B cell (primary cell): ENCODE measurements around the gene RBM33. TPM values are rescaled to one million over a fixed set of nuclear protein-coding genes. Genes with fewer than 3 reads are reported as not detected.

ENCODE experiments used
- ATAC-seq: fragments of 200-7000 bp; cut with Tn5 transposase; one replicate; pipeline ENCODE4 v1.10.0; 2021; ENCODE audit warnings: low read depth, mild to moderate bottlenecking, moderate number of reproducible peaks, moderate library complexity
- CTCF ChIA-PET: fragments of 350-600 bp; sonication (Branson Sonifier 250); formaldehyde crosslinking; loops from one replicate; lab custom pipeline; 2021; ENCODE audit warnings: antibody characterized with exemption, inconsistent platforms; lab: Charles Lee
- POLR2A ChIA-PET: fragments of 350-600 bp; sonication (Branson Sonifier 250); formaldehyde crosslinking; loops from one replicate; lab custom pipeline; 2021; ENCODE audit warnings: antibody characterized with exemption; lab: Charles Lee
- DNase-seq: peaks from one replicate; pipeline ENCODE4 v3.0.0; 2013
- H2AFZ ChIP-seq: 2 replicates; pipeline ENCODE4 v1.6.1; 2012; ENCODE audit warnings: mild to moderate bottlenecking, low read depth, low read length; ENCODE audit not compliant: insufficient read depth, poor library complexity, severe bottlenecking
- H3K27ac ChIP-seq, 2 donors: 1 replicate in 1 of 2; 2 replicates in 1 of 2; pipeline ENCODE4 v1.5.1; 2012 to 2013; ENCODE audit warnings: low read length in 2 of 2, mild to moderate bottlenecking in 2 of 2, moderate library complexity in 1 of 2
- H3K27me3 ChIP-seq, 4 experiments: fragments of 200-600 bp in 1 of 4; sonication (generic) in 1 of 4; replicated peaks in 1 of 4; 1 replicate in 2 of 4; 2 replicates in 2 of 4; pipeline versions ENCODE4 v1.6.1 to v1.7.0; 2013 to 2016; ENCODE audit warnings: low read length in 3 of 4, mild to moderate bottlenecking in 2 of 4, mixed read lengths in 1 of 4, moderate library complexity in 1 of 4; ENCODE audit not compliant: insufficient read depth in 4 of 4, control insufficient read depth in 3 of 4; ENCODE audit errors: control extremely low read depth in 1 of 4
- H3K36me3 ChIP-seq, 2 experiments: replicated peaks in 1 of 2; 1 replicate in 1 of 2; 2 replicates in 1 of 2; pipeline versions ENCODE4 v1.6.1 to v1.7.1; 2013; ENCODE audit warnings: low read length in 1 of 2; ENCODE audit not compliant: insufficient read depth in 2 of 2, control insufficient read depth in 1 of 2; ENCODE audit errors: control extremely low read depth in 1 of 2, extremely low read depth in 1 of 2
- H3K4me1 ChIP-seq, 2 donors: fragments of 200-600 bp in 1 of 2; sonication (generic) in 1 of 2; 1 replicate in 1 of 2; 2 replicates in 1 of 2; pipeline versions ENCODE4 v1.5.1 to v1.6.1; 2013 to 2017; ENCODE audit warnings: low read length in 2 of 2; ENCODE audit not compliant: control insufficient read depth in 2 of 2, insufficient read depth in 2 of 2
- H3K4me2 ChIP-seq: replicated peaks from 2 replicates; pipeline ENCODE3; 2012; ENCODE audit warnings: mild to moderate bottlenecking, low read depth, low read length; ENCODE audit not compliant: poor library complexity, severe bottlenecking
- H3K4me3 ChIP-seq, 5 experiments: fragments of 200-600 bp in 1 of 5; sonication (generic) in 1 of 5; 1 replicate in 3 of 5; 2 replicates in 2 of 5; pipeline versions ENCODE4 v1.5.1 to v1.7.0; 2011 to 2016; ENCODE audit warnings: low read length in 4 of 5, mild to moderate bottlenecking in 4 of 5, low read depth in 2 of 5, control low read depth in 1 of 5, moderate library complexity in 1 of 5; ENCODE audit not compliant: insufficient read depth in 1 of 5; ENCODE audit errors: control extremely low read depth in 1 of 5, extremely low read depth in 1 of 5
- H3K79me2 ChIP-seq: fragments of 200-600 bp; sonication (generic); one replicate; pipeline ENCODE4 v1.6.0; 2016; ENCODE audit warnings: low read length; ENCODE audit not compliant: control insufficient read depth, insufficient read depth
- H3K9ac ChIP-seq: fragments of 200-600 bp; sonication (generic); 2 replicates; pipeline ENCODE4 v1.6.1; 2017; ENCODE audit warnings: mild to moderate bottlenecking, low read length, moderate library complexity
- H3K9me3 ChIP-seq, 3 donors: one replicate each; pipeline versions ENCODE4 v1.6.1 to v1.7.1; 2013; ENCODE audit warnings: low read length in 2 of 3; ENCODE audit not compliant: control insufficient read depth in 2 of 3, insufficient read depth in 1 of 3; ENCODE audit errors: control extremely low read depth in 1 of 3
- H4K20me1 ChIP-seq: 2 replicates; pipeline ENCODE4 v1.6.0; 2012; ENCODE audit warnings: mild to moderate bottlenecking, low read length; ENCODE audit not compliant: insufficient read depth, control insufficient read depth, poor library complexity, severe bottlenecking
- H3K27ac Mint-ChIP-seq: one replicate; pipeline ENCODE4 v1.8.0; 2021; ENCODE audit warnings: mixed read lengths
- H3K27me3 Mint-ChIP-seq: one replicate; pipeline ENCODE4 v1.8.0; 2021; ENCODE audit warnings: mixed read lengths
- H3K4me1 Mint-ChIP-seq: one replicate; pipeline ENCODE4 v1.8.0; 2021; ENCODE audit warnings: mixed read lengths
- H3K4me3 Mint-ChIP-seq: one replicate; pipeline ENCODE4 v1.8.0; 2021; ENCODE audit warnings: mixed read lengths
- H3K9me3 Mint-ChIP-seq: one replicate; pipeline ENCODE4 v1.8.0; 2022; ENCODE audit warnings: mixed read lengths; ENCODE audit not compliant: insufficient read depth
- CTCF ChIP-seq: fragments of 200-600 bp; IDR thresholded peaks from one replicate; pipeline ENCODE4 v1.8.0; 2022; ENCODE audit warnings: antibody characterized with exemption, mild to moderate bottlenecking
- EZH2 ChIP-seq: IDR thresholded peaks from 2 replicates; pipeline ENCODE4 v1.6.1; 2012; ENCODE audit warnings: borderline replicate concordance, low read depth, mild to moderate bottlenecking, moderate library complexity, low read length; ENCODE audit not compliant: insufficient read depth, poor library complexity, severe bottlenecking
- WGBS: methylation state at CpG from one replicate; pipeline ENCODE4 v1.1.5; 2013; ENCODE audit warnings: missing lambda C conversion rate; ENCODE audit not compliant: insufficient coverage; 5-methylcytosine and 5-hydroxymethylcytosine counted together
- intact Hi-C: fragments of 100-400 bp; cut with micrococcal nuclease; formaldehyde crosslinking; loops from one replicate; pipeline ENCODE4 v1.10.0; 2022
- polyA plus RNA-seq: library from polyadenylated mRNA; depleted of rRNA; stranded (reverse); fragments of >200 nt; gene quantifications from 2 replicates; pipeline ENCODE4 v1.2.3, GENCODE V29; 2012
- total RNA-seq, 2 donors: library from RNA; stranded (reverse); fragments of 120-200 nt in 1 of 2; gene quantifications; 1 replicate in 1 of 2; 2 replicates in 1 of 2; pipeline versions ENCODE4 v1.2.3 to v1.2.4, GENCODE V29; 2013 to 2022

Gene RBM33
- total and polyA plus RNA-seq, 2 donors (not counting 1 experiment from before 2014, with no cell fraction given) = 33.5 to 189 TPM

- Histone ChIP-seq H2AFZ (no peak overlapping the region), H4K20me1 (peaks cover 92% of the 10 kb centered on the region), H3K79me2 (peaks cover 99% of the 10 kb centered on the region), H3K27me3 (no peaks in the 10 kb centered on the region), H3K9me3 (peaks cover 0 to 2% (median 0%) of the 10 kb centered on the region in 3 donors), H3K4me3 (no peak overlapping the region), H3K27ac (no peak overlapping the region), H3K9ac (no peak overlapping the region), H3K36me3 (peaks cover 0 to 2% of the 10 kb centered on the region in 2 experiments), H3K4me2 (no peak overlapping the region), H3K4me1 (peaks cover 22 to 23% of the 10 kb centered on the region in 2 donors)
- POLR2A ChIA-PET = no interaction called here
- CTCF ChIA-PET = no interaction called here
- peaks cover 5% of the 10 kb centered on the region for H3K9me3 Mint-ChIP-seq
- WGBS = 77% methylated on average over 5 of the region's 7 CpGs
- H3K27me3 Mint-ChIP-seq = no peaks in the 10 kb centered on the region
- no peak overlapping the region for H3K27ac Mint-ChIP-seq
- ATAC-seq = no peak
- DNase-seq = no peak
- H3K4me3 Mint-ChIP-seq = no peak overlapping the region
- no peak for TF ChIP-seq EZH2
- TF ChIP-seq CTCF = no peak
- intact Hi-C loops = loop anchor here (10.0 kb wide), 1 partner anchor 732 kb away; no protein-coding TSS in a partner anchor
- H3K4me1 Mint-ChIP-seq = peaks cover 70% of the 10 kb centered on the region
Measured at GRCh38 chr7:155656891-155657290, 12.4 kb downstream of the RBM33 start.

- H3K27me3 Mint-ChIP-seq = no peaks in the 10 kb centered on the region
- ChIA-PET CTCF (interaction anchor here (0.9 kb wide), 1 partner anchor 11 kb away, joined by 3 read pairs; no protein-coding TSS in a partner anchor), POLR2A (no interaction called here)
- no peak overlapping the region for H3K4me3 ChIP-seq
- TF ChIP-seq EZH2 (no peak), CTCF (no peak)
- H3K27ac ChIP-seq = no peak overlapping the region
- intact Hi-C loops = no loop called here
- H3K9me3 Mint-ChIP-seq = peaks cover 5% of the 10 kb centered on the region
- 83% methylated on average over 1 of the region's 5 CpGs for WGBS
- no peak for DNase-seq
- peaks cover 18 to 19% of the 10 kb centered on the region in 2 donors for H3K4me1 ChIP-seq
- peaks cover 0 to 5% of the 10 kb centered on the region in 2 experiments for H3K36me3 ChIP-seq
- no peak overlapping the region for H3K4me3 Mint-ChIP-seq
- H2AFZ ChIP-seq = no peak overlapping the region
- peaks cover 0 to 2% (median 0%) of the 10 kb centered on the region in 3 donors for H3K9me3 ChIP-seq
- no peak overlapping the region for H3K4me2 ChIP-seq
- H4K20me1 ChIP-seq = peaks cover 95% of the 10 kb centered on the region
- peaks cover 68% of the 10 kb centered on the region for H3K4me1 Mint-ChIP-seq
- H3K27me3 ChIP-seq = no peaks in the 10 kb centered on the region
- no peak for ATAC-seq
- peaks cover 99% of the 10 kb centered on the region for H3K79me2 ChIP-seq
- no peak overlapping the region for H3K27ac Mint-ChIP-seq
- no peak overlapping the region for H3K9ac ChIP-seq
Measured at GRCh38 chr7:155660059-155660757, 15.7 kb downstream of the RBM33 start.
